Measurements from ENCODE around the gene ENDOU. TPM values are rescaled to one million over a fixed set of nuclear protein-coding genes. Genes with fewer than 3 reads are reported as not detected.

Gene ENDOU
- total RNA-seq, 2 donors from 2014 or later: 0.49 TPM; not detected in 1

- ATAC-seq (ENCODE audit: insufficient number of reproducible peaks, low FRiP score, low read depth) (no peak), DNase-seq (ENCODE audit: low spot score) (no peak)
- no peaks in the 10 kb centered on the region for H3K27me3 ChIP-seq (replicated peaks; ENCODE audit: insufficient read depth)
- H3K27ac ChIP-seq: no peak overlapping the region
- TF ChIP-seq CTCF (IDR thresholded peaks at IDR 0.05): no peak
- no peak overlapping the region for H3K4me3 ChIP-seq
- peaks cover 19 to 44% of the 10 kb centered on the region in 2 donors for H3K4me1 ChIP-seq (ENCODE audit: control insufficient read depth in 1 of 2, low read depth in 2 of 2)
- H3K36me3 ChIP-seq: no peaks in the 10 kb centered on the region
- H3K9me3 ChIP-seq: no peaks in the 10 kb centered on the region
These were observed 7.2 kb upstream of the ENDOU start for GRCh38 chr12:47732504-47732903.

GRCh38 chr12:47731723-47732122 is 6.4 kb upstream of the ENDOU start:
- no peak for DNase-seq (ENCODE audit: low spot score)
- no peaks in the 10 kb centered on the region for H3K9me3 ChIP-seq
- no peak overlapping the region for H3K27ac ChIP-seq
- no peak overlapping the region for H3K4me3 ChIP-seq
- H3K4me1 ChIP-seq (ENCODE audit: control insufficient read depth in 1 of 2, low read depth in 2 of 2): peaks cover 16 to 36% of the 10 kb centered on the region in 2 donors
- TF ChIP-seq CTCF (IDR thresholded peaks at IDR 0.05): no peak
- H3K36me3 ChIP-seq: no peaks in the 10 kb centered on the region
- no peaks in the 10 kb centered on the region for H3K27me3 ChIP-seq (replicated peaks; ENCODE audit: insufficient read depth)
- no peak for ATAC-seq (ENCODE audit: insufficient number of reproducible peaks, low FRiP score, low read depth)

- ATAC-seq (ENCODE audit: insufficient number of reproducible peaks, low FRiP score, low read depth): no peak
- H3K27ac ChIP-seq: no peak overlapping the region
These were observed 5.1 kb upstream of the ENDOU start for GRCh38 chr12:47730341-47730744.

GRCh38 chr12:47729233-47729632 is 3.9 kb upstream of the ENDOU start:
- no peak for DNase-seq (ENCODE audit: low spot score)
- no peak for TF ChIP-seq CTCF (IDR thresholded peaks at IDR 0.05)
- no peaks in the 10 kb centered on the region for H3K27me3 ChIP-seq (replicated peaks; ENCODE audit: insufficient read depth)
- peaks cover 0 to 12% of the 10 kb centered on the region in 2 donors for H3K4me1 ChIP-seq (ENCODE audit: control insufficient read depth in 1 of 2, low read depth in 2 of 2)
- H3K4me3 ChIP-seq: no peak overlapping the region
- no peak overlapping the region for H3K27ac ChIP-seq
- no peaks in the 10 kb centered on the region for H3K36me3 ChIP-seq
- ATAC-seq (ENCODE audit: insufficient number of reproducible peaks, low FRiP score, low read depth): no peak
- H3K9me3 ChIP-seq: no peaks in the 10 kb centered on the region

More at GRCh38 chr12:47730341-47730744, 5.1 kb upstream of the ENDOU start:
- Histone ChIP-seq H3K27me3 (replicated peaks; ENCODE audit: insufficient read depth) (no peaks in the 10 kb centered on the region), H3K9me3 (no peaks in the 10 kb centered on the region), H3K4me3 (no peak overlapping the region), H3K4me1 (ENCODE audit: control insufficient read depth in 1 of 2, low read depth in 2 of 2) (peaks cover 2 to 22% of the 10 kb centered on the region in 2 donors), H3K36me3 (no peaks in the 10 kb centered on the region)
- no peak for DNase-seq (ENCODE audit: low spot score)
- no peak for TF ChIP-seq CTCF (IDR thresholded peaks at IDR 0.05)

- no peak for DNase-seq (ENCODE audit: low spot score)
- no peak overlapping the region for H3K4me3 ChIP-seq
- no peak overlapping the region for H3K27ac ChIP-seq
- H3K4me1 ChIP-seq (ENCODE audit: control insufficient read depth in 1 of 2, low read depth in 2 of 2): peaks cover 3 to 19% of the 10 kb centered on the region in 2 donors
- no peak for ATAC-seq (ENCODE audit: insufficient number of reproducible peaks, low FRiP score, low read depth)
- no peaks in the 10 kb centered on the region for H3K9me3 ChIP-seq
- no peak for TF ChIP-seq CTCF (IDR thresholded peaks at IDR 0.05)
- H3K27me3 ChIP-seq (replicated peaks; ENCODE audit: insufficient read depth): no peaks in the 10 kb centered on the region
- no peaks in the 10 kb centered on the region for H3K36me3 ChIP-seq
These were observed 603 bp upstream of the ENDOU start for GRCh38 chr12:47725893-47726292.
